Posterior cingulate gyrus (tissue), 11 donors: ENCODE measurements around the gene GANAB.
"Not testable (repeated sequence)": the region's sequence is repeated elsewhere in the genome, so short reads cannot be mapped to it uniquely, and the experiment has no call there.

Experiments used
- DNase-seq, 10 donors: peaks; one replicate each; pipeline versions ENCODE4 v3.0.0 to v3.0.0-alpha.2; 2020 to 2021; ENCODE audit warnings: mixed read lengths in 3 of 10
- intact Hi-C: fragments of 100-400 bp; cut with DNase I; formaldehyde crosslinking; loops from one replicate; pipeline ENCODE4 v1.15.1; 2023

The GANAB gene

GRCh38 chr11:62581735-62582134 lies 64.7 kb downstream of the GANAB start:
- intact Hi-C loops, DNase-seq: not testable (repeated sequence)

DNA sequence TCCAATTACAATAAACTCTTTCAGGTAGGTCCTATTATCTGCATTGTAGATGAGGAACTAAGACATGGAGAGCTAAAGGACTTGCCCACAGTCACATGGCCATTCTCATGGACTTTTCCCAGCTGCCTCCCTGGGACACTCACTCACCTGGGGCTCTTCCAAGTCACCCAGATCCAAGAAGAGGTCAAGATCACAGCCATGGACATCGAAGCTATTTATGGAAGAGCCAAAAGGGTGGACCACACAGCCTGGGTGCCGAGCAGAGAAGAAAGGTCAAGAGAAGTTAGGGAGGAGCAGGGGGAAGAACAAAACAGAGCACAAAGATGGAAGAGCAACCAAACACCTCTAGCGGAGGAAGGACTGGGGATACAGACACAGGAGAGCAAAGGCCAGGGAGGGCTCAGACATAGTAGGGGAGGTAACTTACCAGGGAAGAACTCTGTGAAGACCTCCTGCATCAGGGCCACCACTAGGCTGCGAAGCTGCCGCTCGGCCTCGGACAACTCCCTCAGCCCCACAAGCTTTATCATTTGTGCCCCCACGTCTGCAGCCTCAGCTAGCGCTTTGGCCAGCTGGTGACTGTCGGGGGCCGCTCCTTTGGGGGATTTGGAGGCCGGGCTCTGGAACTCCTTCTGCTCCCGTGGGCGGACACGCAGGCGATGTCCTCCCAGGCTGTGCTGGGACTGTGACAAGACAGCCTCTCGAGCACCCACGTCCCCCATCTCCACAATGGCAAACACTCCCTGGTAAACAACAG lies 65.3 kb downstream of the GANAB start:
- DNase-seq, result no peak
- intact Hi-C loops, result no loop called here

DNA sequence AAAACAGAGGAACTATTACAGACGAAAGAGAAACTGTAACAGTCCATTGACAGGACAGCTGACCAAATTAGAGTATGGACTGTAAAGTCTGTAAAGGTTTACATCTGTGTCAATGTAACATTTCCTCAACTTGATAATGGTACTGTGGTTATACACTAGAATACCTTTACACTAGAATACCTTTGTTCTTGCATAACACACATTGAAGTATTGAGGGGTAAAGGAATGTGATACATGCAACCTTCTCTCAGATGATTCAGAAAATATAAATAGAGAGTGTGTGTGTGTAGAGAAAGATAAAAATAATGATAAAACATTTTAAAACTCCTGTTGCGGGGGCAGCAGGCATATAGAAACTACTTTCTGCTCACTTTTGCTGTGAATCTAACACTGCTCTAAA lies 67.2 kb downstream of the GANAB start:
- no peak for DNase-seq
- intact Hi-C loops, result no loop called here

DNA sequence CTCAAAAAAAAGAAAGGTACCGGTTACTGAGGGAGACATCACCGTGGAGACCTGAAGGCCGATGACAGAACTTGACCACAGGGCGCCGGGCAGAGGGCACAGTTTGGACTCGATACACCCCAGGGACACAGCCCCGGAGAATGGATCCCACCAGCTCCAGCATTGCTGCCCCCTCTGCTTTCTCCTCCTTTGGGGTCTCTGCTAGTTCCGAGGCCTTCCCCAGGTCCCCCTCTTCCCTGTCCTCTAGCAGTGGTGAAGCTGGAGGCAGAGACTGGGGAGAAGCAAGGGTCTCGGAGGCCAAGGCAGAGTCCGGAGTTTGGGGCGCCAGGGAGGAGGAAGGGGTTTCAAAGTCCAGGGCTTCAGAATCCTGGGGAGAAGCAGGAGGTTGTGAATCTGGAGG lies 67.9 kb downstream of the GANAB start:
- DNase-seq, result peak in 1 of 10 donors; percentile 43
- intact Hi-C loops, result no loop called here

GRCh38 chr11:62577046-62577714 lies 69.2 kb downstream of the GANAB start:
- no peak for DNase-seq
- intact Hi-C loops, result no loop called here

DNA sequence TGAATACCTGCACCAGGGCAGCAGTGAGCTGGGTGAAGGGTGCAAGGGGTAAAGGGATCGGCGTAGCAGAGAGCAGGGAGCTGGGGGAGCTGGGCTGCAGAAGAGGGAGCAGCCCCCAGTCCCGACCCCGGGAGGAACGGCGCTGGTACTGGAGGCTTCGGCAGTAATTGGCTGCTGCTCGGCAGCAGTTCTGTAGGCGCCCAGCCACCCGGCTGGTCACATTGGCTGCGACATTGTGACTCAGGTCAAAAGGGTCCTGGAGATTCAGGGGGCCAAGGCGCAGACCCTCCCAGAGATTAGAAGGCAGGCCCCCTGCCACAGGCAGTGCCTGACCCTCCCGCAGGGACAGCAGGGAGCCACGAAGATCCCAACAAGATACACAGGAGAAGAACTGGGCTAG lies 70.6 kb downstream of the GANAB start:
- intact Hi-C loops, result no loop called here
- DNase-seq, result no peak

- peak in 1 of 10 donors; percentile 75 for DNase-seq
- intact Hi-C loops, result no loop called here
These were observed 71.3 kb downstream of the GANAB start for GRCh38 chr11:62575156-62575555.
